Endothelial cell (in vitro differentiated cells): ENCODE data around the gene MYL10. TPM values are rescaled to one million over a fixed set of nuclear protein-coding genes. Genes with fewer than 3 reads are reported as not detected.

Experiments
- DNase-seq: peaks from one replicate; pipeline ENCODE4 v3.0.0; 2021; ENCODE audit warnings: low spot score
- H3K27ac Mint-ChIP-seq: one replicate; pipeline ENCODE4 v1.8.0; 2021; ENCODE audit warnings: mixed read lengths, inconsistent platforms; ENCODE audit not compliant: unreplicated experiment
- H3K27me3 Mint-ChIP-seq: one replicate; pipeline ENCODE4 v1.8.0; 2021; ENCODE audit warnings: mild to moderate bottlenecking, moderate library complexity, mixed read lengths, inconsistent platforms; ENCODE audit not compliant: unreplicated experiment
- H3K36me3 Mint-ChIP-seq: one replicate; pipeline ENCODE4 v1.8.0; 2021; ENCODE audit warnings: mild to moderate bottlenecking, low read depth, mixed read lengths, inconsistent platforms; ENCODE audit not compliant: unreplicated experiment
- H3K4me1 Mint-ChIP-seq: one replicate; pipeline ENCODE4 v1.8.0; 2021; ENCODE audit warnings: mild to moderate bottlenecking, mixed read lengths, inconsistent platforms; ENCODE audit not compliant: unreplicated experiment
- H3K4me3 Mint-ChIP-seq: one replicate; pipeline ENCODE4 v1.8.0; 2021; ENCODE audit warnings: mild to moderate bottlenecking, mixed read lengths, inconsistent platforms; ENCODE audit not compliant: unreplicated experiment
- H3K9me3 Mint-ChIP-seq: one replicate; pipeline ENCODE4 v1.8.0; 2021; ENCODE audit warnings: mixed read lengths, inconsistent platforms; ENCODE audit not compliant: unreplicated experiment
- CTCF ChIP-seq: fragments of 200-600 bp; sonication (generic); IDR thresholded peaks from one replicate; pipeline ENCODE4 v1.5.0; 2021; ENCODE audit warnings: antibody characterized with exemption; ENCODE audit not compliant: unreplicated experiment
- total RNA-seq: library from RNA; stranded (reverse); fragmentation: NEBNext Ultra II Directional; extraction: Animal tissue kit (Norgen Biotek cat#: 25700); gene quantifications from one replicate; pipeline ENCODE4 v1.2.1, GENCODE V29; 2021; ENCODE audit not compliant: unreplicated experiment

The MYL10 gene
- total RNA-seq, 1 donor from 2014 or later, result not detected

GRCh38 chr7:101669307-101669706 lies 40.2 kb upstream of the MYL10 start:
- DNase-seq, result no peak
- TF ChIP-seq CTCF, result no peak

GRCh38 chr7:101668726-101669125 lies 39.6 kb upstream of the MYL10 start:
- TF ChIP-seq CTCF, result no peak
- H3K4me1 Mint-ChIP-seq, result peaks cover 4% of the 10 kb centered on the region
- H3K36me3 Mint-ChIP-seq, result peaks cover 3% of the 10 kb centered on the region
- no peak overlapping the region for H3K4me3 Mint-ChIP-seq
- peaks cover 2% of the 10 kb centered on the region for H3K27me3 Mint-ChIP-seq
- DNase-seq, result no peak
- no peaks in the 10 kb centered on the region for H3K9me3 Mint-ChIP-seq
- H3K27ac Mint-ChIP-seq, result no peak overlapping the region

More at GRCh38 chr7:101669307-101669706, 40.2 kb upstream of the MYL10 start:
- no peaks in the 10 kb centered on the region for H3K9me3 Mint-ChIP-seq
- peaks cover 2% of the 10 kb centered on the region for H3K27me3 Mint-ChIP-seq
- H3K4me3 Mint-ChIP-seq, result no peak overlapping the region
- no peak overlapping the region for H3K27ac Mint-ChIP-seq
- H3K4me1 Mint-ChIP-seq, result peaks cover 4% of the 10 kb centered on the region
- H3K36me3 Mint-ChIP-seq, result peaks cover 3% of the 10 kb centered on the region

- DNase-seq, result no peak
- H3K9me3 Mint-ChIP-seq, result no peaks in the 10 kb centered on the region
- no peak overlapping the region for H3K27ac Mint-ChIP-seq
- peaks cover 2% of the 10 kb centered on the region for H3K27me3 Mint-ChIP-seq
- H3K36me3 Mint-ChIP-seq, result peaks cover 3% of the 10 kb centered on the region
- no peak overlapping the region for H3K4me3 Mint-ChIP-seq
- no peak for TF ChIP-seq CTCF
- peaks cover 4% of the 10 kb centered on the region for H3K4me1 Mint-ChIP-seq
Observed at GRCh38 chr7:101667920-101668319, 38.8 kb upstream of the MYL10 start.

GRCh38 chr7:101667399-101667798 lies 38.3 kb upstream of the MYL10 start:
- TF ChIP-seq CTCF, result no peak
- Mint-ChIP-seq H3K9me3 (no peaks in the 10 kb centered on the region), H3K27me3 (peaks cover 1% of the 10 kb centered on the region), H3K4me1 (peaks cover 4% of the 10 kb centered on the region), H3K4me3 (no peak overlapping the region), H3K36me3 (peaks cover 3% of the 10 kb centered on the region), H3K27ac (no peak overlapping the region)
- DNase-seq, result no peak

- Mint-ChIP-seq H3K27me3 (peaks cover 3% of the 10 kb centered on the region), H3K36me3 (peaks cover 3% of the 10 kb centered on the region), H3K4me3 (no peak overlapping the region), H3K9me3 (no peaks in the 10 kb centered on the region), H3K27ac (no peak overlapping the region), H3K4me1 (peaks cover 4% of the 10 kb centered on the region)
- TF ChIP-seq CTCF, result no peak
- DNase-seq, result no peak
Observed at GRCh38 chr7:101666741-101667140, 37.6 kb upstream of the MYL10 start.
